ENCODE results near the gene JAK3. TPM values are rescaled to one million over a fixed set of nuclear protein-coding genes. Genes with fewer than 3 reads are reported as not detected.

Gene JAK3
- total and polyA plus RNA-seq, 2 of the 4 experiments (the other 2 are of a cell fraction): 0.36 to 1.5 TPM

DNA sequence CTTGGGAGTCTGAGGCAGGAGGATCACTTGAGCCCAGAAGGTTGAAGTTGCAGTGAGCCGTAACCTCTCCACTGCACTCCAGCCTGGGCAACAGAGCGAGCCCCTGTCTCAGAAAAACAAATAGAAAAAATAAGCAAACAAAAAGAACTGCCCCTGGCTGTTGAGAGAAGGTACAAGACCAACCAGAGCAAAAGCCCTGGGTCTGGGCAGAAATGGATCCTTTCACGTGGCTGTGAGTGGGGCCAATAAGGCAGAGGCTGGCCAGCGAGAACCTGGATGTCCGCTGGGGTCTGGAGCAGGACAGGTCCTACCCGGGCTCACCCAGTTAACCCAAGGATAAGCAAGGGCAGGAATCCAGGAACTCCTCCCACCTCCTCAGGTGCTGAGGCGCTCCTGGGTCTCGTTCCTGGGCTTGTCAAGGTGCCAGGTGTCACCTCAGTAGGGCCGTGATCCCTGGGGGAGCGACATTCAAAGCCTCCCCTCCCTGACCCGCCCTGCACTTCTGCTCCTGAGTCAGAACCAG, 19.2 kb upstream of the JAK3 start:
- no peak overlapping the region for H3K4me3 ChIP-seq (ENCODE audit: insufficient read depth, low read depth, low read length)
- H4K20me1 ChIP-seq (ENCODE audit: insufficient read depth, low read length): peaks cover 40% of the 10 kb centered on the region
- no peak overlapping the region for H2BK5ac ChIP-seq (ENCODE audit: low read depth, low read length, poor library complexity, severe bottlenecking)
- no peak overlapping the region for H3K18ac ChIP-seq (ENCODE audit: low read depth, low read length)
- 48% methylated on average over 6 of the region's 11 CpGs; no CpG with 5 or more reads in 1 of the 2 experiments for WGBS, 2 experiments (ENCODE audit: extremely low coverage in 2 of 2, insufficient read length in 1 of 2)
- no peak overlapping the region for H2BK20ac ChIP-seq (ENCODE audit: low read depth, low read length)
- H3K4me1 ChIP-seq (ENCODE audit: control insufficient read depth, insufficient read depth, low read length): no peaks in the 10 kb centered on the region
- no peak for TF ChIP-seq MAZ (IDR thresholded peaks at IDR 0.05; ENCODE audit: borderline replicate concordance, low read depth, low read length)
- TF ChIP-seq RCOR1 (IDR thresholded peaks at IDR 0.05; ENCODE audit: insufficient replicate concordance, low read length): no peak
- no peak for TF ChIP-seq RAD21 (IDR thresholded peaks at IDR 0.05; ENCODE audit: low read length)
- TF ChIP-seq, protein P1, sequence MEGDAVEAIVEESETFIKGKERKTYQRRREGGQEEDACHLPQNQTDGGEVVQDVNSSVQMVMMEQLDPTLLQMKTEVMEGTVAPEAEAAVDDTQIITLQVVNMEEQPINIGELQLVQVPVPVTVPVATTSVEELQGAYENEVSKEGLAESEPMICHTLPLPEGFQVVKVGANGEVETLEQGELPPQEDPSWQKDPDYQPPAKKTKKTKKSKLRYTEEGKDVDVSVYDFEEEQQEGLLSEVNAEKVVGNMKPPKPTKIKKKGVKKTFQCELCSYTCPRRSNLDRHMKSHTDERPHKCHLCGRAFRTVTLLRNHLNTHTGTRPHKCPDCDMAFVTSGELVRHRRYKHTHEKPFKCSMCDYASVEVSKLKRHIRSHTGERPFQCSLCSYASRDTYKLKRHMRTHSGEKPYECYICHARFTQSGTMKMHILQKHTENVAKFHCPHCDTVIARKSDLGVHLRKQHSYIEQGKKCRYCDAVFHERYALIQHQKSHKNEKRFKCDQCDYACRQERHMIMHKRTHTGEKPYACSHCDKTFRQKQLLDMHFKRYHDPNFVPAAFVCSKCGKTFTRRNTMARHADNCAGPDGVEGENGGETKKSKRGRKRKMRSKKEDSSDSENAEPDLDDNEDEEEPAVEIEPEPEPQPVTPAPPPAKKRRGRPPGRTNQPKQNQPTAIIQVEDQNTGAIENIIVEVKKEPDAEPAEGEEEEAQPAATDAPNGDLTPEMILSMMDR (conservative IDR thresholded peaks at IDR 0.05; ENCODE audit: low read depth, low read length): no peak
- TF ChIP-seq FOS (IDR thresholded peaks at IDR 0.05; ENCODE audit: low read depth, low read length): no peak
- TF ChIP-seq MXI1 (IDR thresholded peaks at IDR 0.05; ENCODE audit: borderline replicate concordance, low read depth, low read length): no peak
- TF ChIP-seq SMC3 (IDR thresholded peaks at IDR 0.05; ENCODE audit: low read depth, low read length): no peak
- TF ChIP-seq NFE2L2 (IDR thresholded peaks at IDR 0.05; ENCODE audit: low read depth, low read length): no peak
- no peak for TF ChIP-seq BHLHE40 (IDR thresholded peaks at IDR 0.05; ENCODE audit: low read depth, low read length)
- TF ChIP-seq POLR2A (IDR thresholded peaks at IDR 0.05; ENCODE audit: low read depth, low read length): no peak
- no peak for TF ChIP-seq CHD1 (IDR thresholded peaks at IDR 0.05; ENCODE audit: low read depth, low read length)
- no peak for TF ChIP-seq RFX5 (IDR thresholded peaks at IDR 0.05; ENCODE audit: low read depth, low read length)
- TF ChIP-seq MAFK (IDR thresholded peaks at IDR 0.05; ENCODE audit: low read depth, low read length): no peak
- TF ChIP-seq, protein P2, sequence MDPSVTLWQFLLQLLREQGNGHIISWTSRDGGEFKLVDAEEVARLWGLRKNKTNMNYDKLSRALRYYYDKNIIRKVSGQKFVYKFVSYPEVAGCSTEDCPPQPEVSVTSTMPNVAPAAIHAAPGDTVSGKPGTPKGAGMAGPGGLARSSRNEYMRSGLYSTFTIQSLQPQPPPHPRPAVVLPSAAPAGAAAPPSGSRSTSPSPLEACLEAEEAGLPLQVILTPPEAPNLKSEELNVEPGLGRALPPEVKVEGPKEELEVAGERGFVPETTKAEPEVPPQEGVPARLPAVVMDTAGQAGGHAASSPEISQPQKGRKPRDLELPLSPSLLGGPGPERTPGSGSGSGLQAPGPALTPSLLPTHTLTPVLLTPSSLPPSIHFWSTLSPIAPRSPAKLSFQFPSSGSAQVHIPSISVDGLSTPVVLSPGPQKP (IDR thresholded peaks at IDR 0.05; ENCODE audit: borderline replicate concordance, low read depth, low read length): no peak
- TF ChIP-seq USF2 (IDR thresholded peaks at IDR 0.05; ENCODE audit: low read depth, low read length): no peak
- no peak for TF ChIP-seq CEBPB (IDR thresholded peaks at IDR 0.05; ENCODE audit: low read depth, low read length)
- H3K9me3 ChIP-seq (ENCODE audit: control insufficient read depth, insufficient read depth, low read length): no peaks in the 10 kb centered on the region
- peaks cover 35% of the 10 kb centered on the region for H3K36me3 ChIP-seq (ENCODE audit: control insufficient read depth, insufficient read depth, low read length)
- H2AK9ac ChIP-seq (replicated peaks; ENCODE audit: low read depth, low read length, poor library complexity): no peak overlapping the region
- no peak overlapping the region for H2BK120ac ChIP-seq (ENCODE audit: low read depth, low read length)
- DNase-seq (no peak), ATAC-seq (ENCODE audit: low read depth) (no peak)
- H4K5ac ChIP-seq (ENCODE audit: low read depth, low read length): no peak overlapping the region
- no peak overlapping the region for H3K23ac ChIP-seq (ENCODE audit: low read depth, low read length)
- ChIA-PET POLR2A (ENCODE audit: unreplicated experiment) (no interaction called here), CTCF (no interaction called here)
- in situ Hi-C loops (cut with MboI; ENCODE audit: low sequenced_read_pairs) (loop anchor here (5.0 kb wide), 1 partner anchor 120 kb away; no protein-coding TSS in a partner anchor), intact Hi-C loops (cut with micrococcal nuclease) (no loop called here), dilution Hi-C loops (cut with HindIII; ENCODE audit: low sequenced_read_pairs, unreplicated experiment) (no loop called here)
- no peak overlapping the region for H4K91ac ChIP-seq (ENCODE audit: insufficient read depth, low read depth, low read length)
- no TSS peak for BruUV-seq (replicated peaks)
- H2BK15ac ChIP-seq (ENCODE audit: low read depth, low read length): no peak overlapping the region
- H4K8ac ChIP-seq (ENCODE audit: low read depth in 2 of 2, low read length in 2 of 2): no peak overlapping the region
- H3K9ac ChIP-seq (ENCODE audit: low read depth, low read length): no peak overlapping the region
- no peak overlapping the region for H2AFZ ChIP-seq (replicated peaks; ENCODE audit: low read length, poor library complexity)
- H3K14ac ChIP-seq (replicated peaks; ENCODE audit: low read depth, low read length): no peak overlapping the region
- H3K79me1 ChIP-seq (ENCODE audit: low read depth in 1 of 2, low read length in 2 of 2): peaks cover 6 to 27% of the 10 kb centered on the region in 2 experiments; a peak in 3 of 4 replicates
- peaks cover 31% of the 10 kb centered on the region for H3K27me3 ChIP-seq (ENCODE audit: control insufficient read depth, insufficient read depth, low read length)
- no peak overlapping the region for H3K27ac ChIP-seq (ENCODE audit: insufficient read depth, low read length)
- no peak overlapping the region for H3K4ac ChIP-seq (ENCODE audit: low read depth, low read length)
- H3K4me2 ChIP-seq (ENCODE audit: low read depth, low read length): no peak overlapping the region
- no peak overlapping the region for H3K56ac ChIP-seq (ENCODE audit: extremely low read depth, insufficient read depth, low read length)
- no peak overlapping the region for H2AK5ac ChIP-seq (ENCODE audit: low read depth, low read length)
- H3K9me1 ChIP-seq (ENCODE audit: insufficient read depth, low read length): 0 out of 2 replicates have a peak, but pooled peaks cover 8% of the 10 kb centered on the region
